GM21528 (cell line): ENCODE results near the gene MADD.

Experiments
- ATAC-seq: cut with Tn5 transposase; IDR thresholded peaks from one replicate; pipeline ENCODE4 v1.9.1; 2021; ENCODE audit warnings: mild to moderate bottlenecking, moderate library complexity; ENCODE audit not compliant: unreplicated experiment, low FRiP score

MADD gene

DNA sequence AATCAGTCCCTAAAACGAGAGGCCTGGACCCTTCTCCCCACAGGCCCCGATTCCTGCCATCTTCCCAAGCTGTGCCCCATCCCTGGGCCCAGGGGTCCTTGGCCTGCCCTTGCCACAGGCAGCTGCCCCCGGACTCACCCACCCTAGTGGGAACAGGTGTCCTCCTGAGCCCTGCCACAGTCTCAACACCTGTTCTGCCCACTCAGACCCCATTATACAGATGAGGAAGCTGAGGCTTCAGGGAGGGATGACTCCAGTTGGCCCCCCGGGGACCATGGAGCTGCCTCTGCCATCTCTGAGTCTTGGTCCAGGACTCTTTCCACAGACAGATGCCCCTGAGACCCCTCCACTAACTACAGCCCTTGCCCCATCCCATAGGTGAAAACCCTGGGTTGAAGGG is 66.7 kb downstream of the MADD start:
- no peak for ATAC-seq

DNA sequence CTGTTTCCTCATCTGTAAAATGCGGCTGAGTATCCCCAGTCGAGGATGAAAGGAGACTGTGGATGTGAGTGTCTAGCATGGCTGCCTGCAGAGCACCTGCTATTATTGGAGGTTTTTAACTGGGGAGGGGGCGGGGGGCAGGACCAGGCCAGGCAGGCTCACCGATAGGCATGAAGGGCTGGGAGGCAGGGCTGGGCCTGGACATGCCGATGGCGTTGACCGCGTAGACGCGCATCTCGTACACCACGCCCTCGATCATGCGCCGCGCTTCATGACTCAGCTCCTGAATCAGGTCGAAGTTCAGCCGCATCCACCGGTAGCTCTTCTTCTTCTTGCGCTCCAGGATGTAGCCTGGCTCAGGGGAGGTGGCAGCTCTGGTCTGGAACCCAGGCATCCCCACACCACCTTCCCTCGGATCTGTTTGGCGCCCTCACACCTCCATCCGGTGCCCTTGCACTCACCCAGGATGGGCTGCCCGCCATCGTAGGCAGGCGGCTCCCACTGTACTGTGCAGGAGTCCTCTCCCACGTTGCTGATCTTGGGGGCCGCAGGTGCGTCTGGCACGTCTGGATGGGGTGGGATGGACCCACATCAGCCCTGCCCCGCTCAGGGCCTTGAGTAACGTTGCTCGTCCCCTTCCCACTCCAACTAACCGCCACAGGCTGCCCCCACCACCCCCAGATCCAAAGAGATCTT is 67.4 kb downstream of the MADD start:
- ATAC-seq, result no peak

DNA sequence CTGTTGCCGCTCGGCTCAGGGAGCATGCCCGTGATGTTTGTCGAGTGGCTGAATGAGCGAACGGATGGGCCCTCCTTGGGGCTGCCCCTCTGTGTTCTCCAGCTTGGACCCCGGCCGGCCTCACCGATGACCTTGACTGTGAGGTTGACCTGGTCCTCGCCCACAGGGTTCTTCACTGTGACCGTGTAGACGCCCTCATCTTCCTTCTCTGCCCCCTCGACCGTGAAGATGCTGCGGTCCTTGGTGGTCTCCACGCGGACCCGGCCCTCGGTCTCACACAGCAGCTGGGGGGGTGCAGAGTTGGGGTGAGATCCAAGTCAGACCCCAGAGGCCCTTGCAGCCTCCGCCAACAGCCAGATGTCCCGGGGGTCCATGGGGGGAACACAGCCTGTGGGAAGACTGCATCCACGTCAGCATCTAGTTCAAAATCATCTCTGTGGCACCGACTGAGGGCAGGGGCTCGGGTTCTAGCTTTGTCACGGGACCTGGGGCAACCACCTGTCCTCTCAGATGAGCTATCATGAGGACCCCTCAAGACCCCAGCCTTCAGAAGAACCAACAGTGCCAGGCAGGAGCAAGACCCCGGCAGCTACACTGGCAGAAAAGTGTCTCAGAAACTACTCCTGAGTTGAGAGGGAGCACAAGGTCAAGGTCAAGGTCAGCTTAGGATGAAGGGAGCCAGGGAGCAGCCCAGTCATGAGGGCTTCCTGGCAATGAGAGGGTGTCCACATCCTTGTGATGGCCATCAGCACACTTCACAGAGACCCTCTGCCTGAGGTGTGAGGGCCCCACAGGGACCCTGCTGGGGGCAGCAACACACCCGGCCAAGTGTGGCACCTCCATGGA is 68.7 kb downstream of the MADD start:
- no peak for ATAC-seq

DNA sequence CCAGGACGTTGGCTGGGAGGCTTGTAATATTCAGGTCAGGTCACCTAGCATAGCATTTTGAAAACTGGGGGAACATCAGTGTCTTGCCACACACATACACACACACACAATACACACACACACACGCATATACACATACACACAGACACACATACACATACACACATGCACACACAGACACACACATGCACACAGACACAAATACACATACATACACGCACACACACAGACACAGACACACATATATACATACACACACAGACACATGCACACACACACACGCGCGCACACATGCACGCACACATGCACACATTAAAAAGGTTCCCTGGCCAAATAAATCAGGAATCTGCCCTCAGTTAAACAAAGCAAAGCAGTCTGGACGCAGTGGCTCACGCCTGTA is 70.1 kb downstream of the MADD start:
- no peak for ATAC-seq

DNA sequence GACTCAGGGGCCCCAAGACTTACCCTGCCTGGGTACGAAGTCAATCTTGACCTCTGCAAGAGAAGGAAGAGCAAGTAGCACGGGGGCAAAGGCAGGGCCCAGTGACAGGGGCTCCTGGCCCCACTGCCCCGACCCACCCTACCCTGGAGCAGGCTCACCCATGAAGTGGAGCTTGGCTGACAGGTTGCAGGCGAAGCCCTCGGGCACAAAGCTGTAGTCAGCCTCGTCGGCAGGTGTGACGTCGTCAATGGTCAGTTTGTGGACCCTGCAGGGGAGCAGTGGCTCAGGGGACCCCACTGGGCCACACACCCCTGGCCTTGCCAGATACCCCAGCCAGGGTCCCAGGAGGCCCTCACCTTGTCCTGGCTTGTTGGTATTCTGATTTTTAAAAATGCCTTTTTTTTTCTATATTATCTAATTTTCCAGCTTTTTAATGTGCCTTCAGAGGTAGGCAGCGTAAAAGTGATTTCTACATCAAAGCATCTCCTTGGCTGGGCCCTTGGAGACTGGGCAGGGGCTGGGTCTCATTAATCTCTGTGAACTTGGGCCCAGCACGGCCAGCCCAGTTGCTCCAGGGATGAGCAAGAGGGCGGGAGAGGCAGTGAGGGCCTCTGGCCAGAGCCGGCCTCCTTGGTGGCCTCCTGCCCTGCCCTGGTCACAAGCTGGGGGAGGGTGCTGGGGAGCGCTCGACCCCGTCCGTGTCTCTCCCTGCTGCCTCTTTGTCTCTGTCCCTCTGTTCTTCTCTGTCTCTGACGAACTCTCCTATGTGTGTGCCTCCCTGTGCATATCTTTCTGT is 71.2 kb downstream of the MADD start:
- ATAC-seq, result no peak

DNA sequence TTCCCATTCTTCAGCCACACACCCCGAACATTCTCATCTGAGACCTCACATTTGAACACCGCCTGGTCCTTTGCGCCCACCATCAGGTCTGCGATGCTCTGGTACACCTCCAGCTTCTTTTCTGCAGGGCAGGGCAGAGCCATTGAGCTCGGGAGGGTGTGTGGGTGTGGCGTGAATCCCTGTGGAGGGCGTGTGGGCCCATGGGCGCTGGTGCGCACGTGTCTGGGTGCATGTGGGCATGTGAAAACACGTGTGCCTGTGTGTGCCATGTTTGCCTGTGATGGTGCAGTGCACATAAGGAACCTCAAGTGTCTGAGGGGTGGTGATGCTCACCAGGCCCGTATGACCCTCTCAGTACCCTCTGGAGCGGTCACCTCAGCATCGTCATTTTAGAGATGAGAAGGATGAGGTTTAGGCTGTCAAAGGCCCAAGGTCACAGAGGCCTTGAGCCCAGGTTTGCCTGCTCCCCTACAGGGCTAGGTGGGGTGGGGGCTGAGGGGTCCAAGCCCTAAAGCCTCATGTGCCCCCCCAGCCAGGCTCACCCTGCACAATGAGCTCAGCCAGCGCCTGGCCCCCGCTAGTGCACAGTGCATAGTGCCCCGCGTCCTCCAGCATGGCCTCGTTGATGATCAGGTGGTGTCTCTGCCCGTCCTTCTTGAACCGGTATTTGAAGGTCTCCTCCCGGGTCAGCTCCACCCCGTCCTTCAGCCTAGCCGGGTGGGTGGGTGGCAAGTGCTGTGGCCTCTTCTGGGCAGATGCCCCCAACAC is 72.3 kb downstream of the MADD start:
- ATAC-seq, result no peak

DNA sequence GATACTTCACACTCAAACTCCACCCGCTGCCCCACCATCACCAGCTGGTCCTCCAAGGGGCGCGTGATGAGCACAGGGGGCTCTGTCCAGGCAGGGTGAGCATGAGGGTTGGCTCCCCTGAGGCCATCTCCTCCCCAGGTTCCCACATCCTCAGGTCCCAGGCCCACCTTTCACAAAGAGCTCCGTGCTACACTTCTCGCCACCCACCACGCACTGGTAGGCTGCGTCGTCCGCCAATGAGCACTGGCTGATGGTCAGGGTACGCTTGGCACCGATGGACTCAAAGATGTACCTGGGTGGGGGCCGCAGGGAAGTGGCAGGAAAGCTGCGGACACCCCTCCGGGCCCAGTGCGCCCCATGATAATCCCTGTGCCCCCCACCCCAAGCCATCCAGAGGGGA is 72.9 kb downstream of the MADD start:
- no peak for ATAC-seq

DNA sequence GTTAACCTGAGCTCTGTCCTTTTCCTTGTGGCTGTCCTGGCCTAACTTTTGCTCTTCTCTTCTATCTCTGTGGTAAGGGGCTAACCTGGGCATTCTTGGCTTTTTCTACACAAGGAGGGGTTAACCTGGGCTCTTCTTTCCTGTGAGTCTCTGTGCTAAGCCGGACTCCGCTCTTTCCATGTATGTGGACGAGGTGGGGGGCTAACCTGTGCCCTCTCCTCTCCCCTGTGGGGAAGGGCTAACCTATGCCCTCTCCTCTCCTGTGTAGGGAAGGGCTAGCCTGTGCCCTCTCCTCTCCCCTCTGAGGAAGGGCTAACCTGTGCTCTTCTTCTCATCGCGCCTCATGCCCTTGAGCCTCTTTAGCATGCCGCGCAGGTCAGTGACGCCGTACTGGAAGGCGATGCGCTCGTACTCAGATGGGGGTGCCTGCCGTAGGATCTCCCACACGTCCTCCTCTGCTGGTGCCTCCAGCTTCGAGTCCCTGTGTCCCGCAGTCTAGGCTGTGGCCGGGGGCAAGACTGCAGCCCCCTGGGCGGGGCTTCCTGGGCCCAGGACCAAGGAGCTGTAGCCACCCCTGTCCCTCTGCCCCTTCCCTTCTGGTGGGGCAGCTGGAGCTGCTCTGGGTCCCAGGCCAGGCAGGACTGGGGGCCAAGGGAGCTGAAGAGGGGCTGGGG is 76.1 kb downstream of the MADD start:
- no peak for ATAC-seq

DNA sequence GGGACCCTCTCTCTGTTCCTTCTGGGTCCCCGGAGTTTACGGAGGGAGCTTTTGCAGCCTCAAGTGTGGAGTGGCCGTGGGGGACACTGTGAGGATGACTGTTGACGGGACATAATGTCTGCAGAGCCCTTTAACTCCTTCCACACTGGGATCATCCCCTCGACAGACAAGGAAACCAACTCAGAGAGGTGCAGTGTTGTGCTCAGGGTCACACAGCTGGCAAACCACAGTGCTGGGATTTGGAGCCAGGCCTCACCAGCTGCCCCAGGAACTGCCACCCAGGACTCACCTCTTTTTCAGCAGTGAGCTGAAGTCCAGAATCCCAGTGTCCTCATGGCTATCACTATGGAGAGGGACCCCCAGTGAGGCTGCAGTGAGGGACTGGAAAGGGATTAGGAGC is 77.2 kb downstream of the MADD start:
- ATAC-seq, result no peak

DNA sequence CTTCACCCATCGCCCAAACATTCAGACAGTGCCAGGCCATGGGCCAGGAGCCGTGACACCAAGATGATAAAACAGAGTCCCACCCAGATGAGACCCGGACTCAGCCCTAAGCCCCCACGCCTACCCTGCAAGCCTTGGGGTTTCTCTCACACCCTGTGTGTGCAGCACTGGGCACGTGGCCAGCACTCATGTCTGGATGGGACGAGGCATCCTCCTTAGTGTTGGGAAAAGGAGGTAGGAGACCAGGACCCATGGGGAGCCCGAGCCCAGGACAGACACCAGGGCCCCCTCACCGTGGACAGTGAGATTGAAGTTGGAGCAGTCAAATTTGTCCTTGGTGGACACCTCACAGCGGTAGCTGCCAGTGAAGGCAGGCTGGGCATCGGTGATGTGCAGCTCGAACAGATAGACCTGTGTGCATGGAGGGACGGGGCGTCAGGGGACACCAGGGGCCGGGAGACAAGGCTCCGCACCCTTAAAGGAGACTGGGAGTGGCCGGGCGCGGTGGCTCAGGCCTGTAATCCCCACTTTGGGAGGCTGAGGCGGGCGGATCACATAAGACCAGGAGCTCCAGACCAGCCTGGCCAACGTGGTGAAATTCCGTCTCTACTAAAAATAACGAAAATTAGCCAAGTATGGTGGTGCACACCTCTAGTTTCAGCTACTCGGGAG is 78.3 kb downstream of the MADD start:
- ATAC-seq, result no peak

DNA sequence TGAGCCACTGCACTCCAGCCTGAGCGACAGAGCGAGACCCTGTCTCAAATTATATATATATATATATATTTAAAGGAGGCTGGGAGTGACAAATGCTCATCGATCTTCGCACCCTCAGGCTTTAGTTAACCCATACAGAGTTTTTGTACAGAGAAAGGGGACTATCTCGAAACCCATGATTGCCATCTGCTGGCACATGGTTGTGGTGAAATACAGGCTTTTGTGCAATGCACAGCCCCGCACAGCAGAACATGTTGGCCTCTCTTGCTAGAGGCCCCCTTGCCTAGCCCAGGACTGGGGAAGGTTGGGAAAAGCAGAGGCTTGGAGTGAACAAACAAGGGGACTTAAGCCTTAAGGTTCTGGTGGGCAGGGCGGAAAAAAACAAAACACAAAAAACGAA is 78.9 kb downstream of the MADD start:
- ATAC-seq, result no peak

DNA sequence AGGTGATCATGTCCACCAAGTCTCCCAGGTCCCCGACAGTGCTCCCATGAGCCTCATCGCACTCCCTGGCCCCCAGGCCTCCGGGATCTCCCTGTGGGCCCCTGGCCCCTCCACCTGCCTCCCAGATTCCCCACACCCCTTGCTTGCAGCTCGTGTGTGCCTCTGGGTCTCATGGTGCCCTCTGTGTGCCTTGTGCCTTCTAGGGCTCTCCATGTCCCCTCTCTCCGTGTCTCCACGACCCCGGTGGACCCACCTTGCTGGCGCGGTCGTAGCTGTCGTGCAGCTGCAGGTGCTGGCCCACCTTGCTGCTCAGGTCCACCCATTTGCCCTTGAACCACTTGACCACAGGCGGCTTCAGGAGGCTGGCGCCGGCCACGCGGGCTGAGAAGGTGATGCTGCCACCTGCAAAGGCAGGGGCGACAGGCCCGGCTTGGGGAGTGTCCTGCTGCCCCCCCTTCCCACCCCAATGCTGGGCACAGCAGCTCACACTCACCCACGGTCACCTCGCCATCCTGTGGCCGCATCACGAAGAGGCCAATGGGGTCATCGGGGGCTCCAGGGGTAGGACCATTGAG is 79.7 kb downstream of the MADD start:
- no peak for ATAC-seq

DNA sequence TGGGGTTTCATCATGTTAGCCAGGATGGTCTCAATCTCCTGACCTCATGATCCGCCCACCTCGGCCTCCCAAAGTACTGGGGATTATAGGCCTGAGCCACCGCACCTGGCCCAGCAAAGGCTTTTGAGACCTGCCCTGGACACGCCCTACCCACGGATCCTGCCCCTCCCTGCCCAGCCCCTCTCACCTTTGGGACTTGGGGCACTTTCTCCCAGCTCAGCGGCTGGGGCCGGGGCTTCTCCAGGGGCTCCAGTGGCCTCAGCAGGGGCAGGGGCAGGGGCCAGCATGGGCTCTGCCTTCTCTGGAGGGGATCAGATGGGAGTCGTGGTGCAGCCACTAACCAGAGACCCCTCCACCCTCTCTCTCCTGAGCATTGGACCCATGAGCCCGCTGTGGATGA is 80.4 kb downstream of the MADD start:
- ATAC-seq, result no peak

DNA sequence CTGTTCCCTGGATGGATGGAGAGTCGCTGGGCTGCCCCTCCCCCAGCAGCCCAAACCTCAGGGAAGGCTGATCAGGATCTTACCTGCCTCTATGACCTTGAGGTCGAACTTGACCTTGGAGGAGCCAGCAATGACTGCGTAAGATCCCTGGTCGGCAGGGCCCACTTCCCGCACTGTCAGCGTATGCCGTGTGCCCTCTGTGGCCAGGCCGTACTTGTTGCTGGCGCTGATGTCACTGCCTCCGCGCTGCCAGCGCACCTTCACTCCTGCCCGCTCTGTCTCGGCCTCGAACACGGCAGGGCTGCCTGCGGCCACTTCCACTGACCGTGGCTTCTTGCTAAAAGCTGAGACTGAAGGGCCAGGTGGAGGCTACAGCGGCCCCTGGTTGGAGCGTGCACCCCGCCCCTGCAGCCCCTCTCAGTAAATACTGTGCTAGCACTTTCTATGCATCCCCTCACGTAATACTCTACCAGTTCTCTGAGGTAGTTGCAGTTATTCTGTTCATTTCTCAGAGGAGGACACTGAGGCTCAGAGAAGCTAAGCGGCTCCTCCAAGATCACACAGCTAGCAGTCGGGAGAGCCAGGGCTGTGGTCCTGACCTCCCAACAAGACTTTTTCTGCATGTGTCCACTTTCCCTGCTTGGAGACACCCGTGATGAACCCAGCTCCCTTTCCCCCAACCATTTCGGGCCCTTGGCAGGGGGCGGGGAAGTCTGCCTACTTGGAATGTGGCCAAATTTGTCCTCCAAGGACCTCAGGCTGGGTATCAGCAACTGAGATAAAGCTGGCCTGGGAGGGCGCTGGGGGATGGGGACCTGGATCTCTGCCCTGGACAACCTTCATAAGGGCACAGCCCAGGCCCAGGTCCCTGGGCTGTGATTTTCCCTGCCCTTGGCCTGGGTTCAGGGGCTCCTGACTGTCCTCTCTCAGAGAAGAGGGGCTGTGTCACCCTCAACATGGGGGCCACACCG is 81.5 kb downstream of the MADD start:
- ATAC-seq, result no peak

DNA sequence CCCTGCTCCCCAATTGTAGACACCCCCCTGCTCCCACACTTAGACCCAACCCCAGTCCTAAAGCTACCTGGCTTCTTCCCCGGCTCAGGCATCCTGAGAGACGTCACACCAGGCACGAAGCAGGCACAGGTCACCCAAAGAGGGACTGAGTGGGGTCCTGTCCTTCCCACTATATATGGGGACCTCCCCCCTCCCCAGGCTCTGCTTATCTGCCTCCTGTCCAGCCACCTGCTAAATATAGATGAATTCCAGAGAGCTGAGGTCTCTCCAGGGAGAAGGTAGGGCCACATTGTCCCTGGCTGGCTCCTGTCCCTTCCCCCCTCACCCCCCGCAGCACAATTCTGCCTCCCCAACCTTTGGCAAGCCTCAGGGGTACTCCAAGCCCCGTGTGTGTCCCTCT is 82.6 kb downstream of the MADD start, which contains the start of gene MYBPC3:
TSS of gene MYBPC3 (minus strand) at position 147 of the 400 bp plus-strand sequence. CDS start at position 92, 55 bp downstream.
- no peak for ATAC-seq

DNA sequence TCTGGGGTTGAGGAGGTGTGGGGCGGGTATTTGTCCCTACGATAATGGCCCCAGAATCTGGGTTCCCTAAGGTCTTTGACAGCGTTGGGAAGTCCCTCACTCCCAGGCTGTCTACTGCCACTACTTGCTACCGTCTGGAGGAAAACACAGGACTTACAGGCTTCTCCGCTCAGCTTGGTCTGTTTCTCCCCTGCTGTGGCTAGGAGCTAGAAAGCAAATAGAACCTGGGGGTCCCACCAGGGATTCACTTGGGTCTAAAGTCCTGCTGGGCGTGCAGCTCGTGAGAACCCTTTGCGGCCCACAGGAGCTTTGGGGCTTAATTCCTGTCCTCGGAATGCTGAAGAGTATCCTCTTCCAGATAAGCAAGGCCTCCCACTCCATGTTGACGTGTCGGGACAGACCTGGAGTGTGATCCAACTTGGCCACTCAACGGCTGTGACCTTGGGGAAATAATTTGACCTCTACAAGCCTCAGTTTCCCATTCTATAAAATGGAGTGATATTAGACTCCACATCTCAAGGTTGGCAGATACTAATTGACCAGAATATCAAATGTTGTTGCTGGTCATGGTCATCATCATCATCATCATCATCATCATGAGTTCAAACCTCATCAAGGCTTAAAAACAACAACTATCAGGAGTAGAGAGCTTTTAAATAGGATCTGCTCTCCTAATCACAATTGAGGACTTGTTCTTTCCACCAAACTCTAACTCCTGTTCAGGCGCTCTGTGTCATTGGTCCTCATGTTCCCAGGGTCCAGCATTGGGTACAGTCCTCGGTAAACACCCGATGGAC is 84.2 kb downstream of the MADD start:
- no peak for ATAC-seq

DNA sequence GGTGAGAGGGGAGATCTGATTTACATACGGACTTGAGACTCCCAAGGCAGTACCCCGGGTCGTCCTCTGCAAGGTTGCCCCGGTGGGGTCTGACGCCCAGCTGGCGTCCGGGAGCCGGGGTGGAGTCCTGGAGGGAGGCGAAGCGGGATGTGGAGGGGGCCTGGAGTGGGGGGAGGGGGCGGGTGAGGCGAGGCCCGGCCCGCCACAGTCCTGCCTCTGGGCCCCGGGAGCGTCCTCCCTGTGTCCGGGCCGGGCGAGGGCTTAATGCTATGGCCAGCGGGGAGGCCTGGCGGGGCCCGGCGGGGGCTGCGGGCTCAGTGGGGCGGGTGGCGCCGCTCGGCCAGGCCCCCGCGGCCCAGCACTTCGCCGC is 85.0 kb downstream of the MADD start:
- ATAC-seq, result no peak
